K562 (cell line): ENCODE results near the gene ZNF467. TPM values are rescaled to one million over a fixed set of nuclear protein-coding genes. Genes with fewer than 3 reads are reported as not detected.

Experiments
- ATAC-seq: fragments of 200-7000 bp; cut with Tn5 transposase; 3 replicates; pipeline ENCODE4 v1.9.1; 2020; ENCODE audit warnings: moderate library complexity
- BruUV-seq: library from RNA; stranded (reverse); fragments of 400-500 nt; replicated peaks from 2 replicates; lab custom pipeline; 2021; lab: Mats Ljungman, UMichigan
- CTCF ChIA-PET: fragments of 300-600 bp; formaldehyde crosslinking; extraction: SDS; loops from one replicate; lab custom pipeline; 2021; ENCODE audit warnings: low intra/inter-chr PET ratio; lab: Yijun Ruan, JAX
- POLR2A ChIA-PET: fragments of 300-600, 350-650 bp; sonication (Branson Sonifier 250); formaldehyde crosslinking; extraction: SDS; loops from one replicate; lab custom pipeline; 2021; ENCODE audit warnings: antibody characterized with exemption, inconsistent platforms; lab: Yijun Ruan, JAX
- DNase-seq, 4 experiments: peaks; one replicate each; pipeline versions ENCODE4 v3.0.0 to v3.0.0-alpha.2; 2011 to 2018; ENCODE audit warnings: low spot score in 3 of 4, mixed read lengths in 3 of 4; ENCODE audit errors: extremely low read depth in 1 of 4
- FAIRE-seq: peaks from 2 replicates; lab custom pipeline; 2011; peaks lifted over from hg19 to GRCh38; lab: Jason Lieb, UNC
- H2AFZ ChIP-seq: 2 replicates; pipeline ENCODE4 v1.6.0; 2011; ENCODE audit warnings: low read depth, low read length, control low read depth, inconsistent platforms
- H3K27ac ChIP-seq: fragments of 200-600 bp; 3 replicates; pipeline ENCODE4 v1.8.0; 2011; ENCODE audit warnings: low read depth, mild to moderate bottlenecking, control low read depth, inconsistent platforms, low read length, moderate library complexity, mixed read lengths; ENCODE audit errors: extremely low read depth
- H3K27me3 ChIP-seq, 2 experiments: fragments of 300-600 bp in 1 of 2; 2 replicates in 1 of 2; 3 replicates in 1 of 2; pipeline versions ENCODE4 v1.6.0 to v1.8.0; 2011; ENCODE audit warnings: inconsistent platforms in 2 of 2, low read length in 2 of 2, mild to moderate bottlenecking in 1 of 2, mixed read lengths in 1 of 2, moderate library complexity in 1 of 2; ENCODE audit not compliant: control insufficient read depth in 2 of 2, insufficient read depth in 2 of 2
- H3K36me3 ChIP-seq: fragments of 300-600 bp; 3 replicates; pipeline ENCODE4 v1.8.0; 2011; ENCODE audit warnings: mild to moderate bottlenecking, low read length, inconsistent platforms; ENCODE audit not compliant: control insufficient read depth, insufficient read depth
- H3K4me1 ChIP-seq, 2 experiments: fragments of 200-600 bp in 1 of 2; replicated peaks in 1 of 2; 2 replicates in 1 of 2; 3 replicates in 1 of 2; pipeline versions ENCODE4 v1.5.1 to v1.8.0; 2011; ENCODE audit warnings: inconsistent platforms in 2 of 2, low read length in 2 of 2, mild to moderate bottlenecking in 1 of 2, mixed read lengths in 1 of 2, moderate library complexity in 1 of 2; ENCODE audit not compliant: control insufficient read depth in 2 of 2, insufficient read depth in 2 of 2
- H3K4me2 ChIP-seq: 2 replicates; pipeline ENCODE4 v1.6.1; 2011; ENCODE audit warnings: low read length, control low read depth, inconsistent platforms, mixed read lengths; ENCODE audit not compliant: insufficient read depth
- H3K4me3 ChIP-seq: fragments of 200-600 bp; sonication (generic), shearing (Covaris generic); 2 replicates; pipeline ENCODE4 v1.5.1; 2016; ENCODE audit warnings: control low read depth, inconsistent platforms
- H3K79me2 ChIP-seq: fragments of 200-600 bp; 3 replicates; pipeline ENCODE4 v1.8.0; 2011; ENCODE audit warnings: low read length, inconsistent platforms; ENCODE audit not compliant: control insufficient read depth, insufficient read depth
- H3K9ac ChIP-seq, 2 experiments: 2 replicates each; pipeline versions ENCODE4 v1.6.0 to v1.6.1; 2011; ENCODE audit warnings: low read depth in 2 of 2, low read length in 2 of 2, control low read depth in 1 of 2, inconsistent platforms in 1 of 2, mild to moderate bottlenecking in 1 of 2, mixed read lengths in 1 of 2; ENCODE audit not compliant: insufficient read depth in 1 of 2
- H3K9me1 ChIP-seq: one replicate; pipeline ENCODE4 v1.6.0; 2011; ENCODE audit warnings: inconsistent platforms, mild to moderate bottlenecking, low read length, moderate library complexity; ENCODE audit not compliant: control insufficient read depth, insufficient read depth
- H3K9me3 ChIP-seq: replicated peaks from 2 replicates; pipeline ENCODE4 v1.5.1; 2011; ENCODE audit warnings: low read depth, low read length, inconsistent platforms; ENCODE audit not compliant: control insufficient read depth, insufficient read depth
- H4K20me1 ChIP-seq: replicated peaks from 2 replicates; pipeline ENCODE4 v1.6.1; 2011; ENCODE audit warnings: low read length, inconsistent platforms, mixed read lengths; ENCODE audit not compliant: control insufficient read depth, insufficient read depth
- ARID4B ChIP-seq: sonication (generic); formaldehyde crosslinking; IDR thresholded peaks from 2 replicates; pipeline ENCODE4 v1.8.0; 2022; ENCODE audit warnings: mild to moderate bottlenecking, missing genetic modification reagents
- BCOR ChIP-seq: fragments of 450-650 bp; IDR thresholded peaks from 2 replicates; pipeline ENCODE4 v1.6.1; 2016
- BHLHE40 ChIP-seq: IDR thresholded peaks from 2 replicates; pipeline ENCODE4 v1.6.1; 2011; ENCODE audit warnings: low read length, improper control_type of control experiment
- C11orf30 ChIP-seq: fragments of 450-650 bp; IDR thresholded peaks from 2 replicates; pipeline ENCODE4 v1.6.1; 2016; ENCODE audit warnings: low read depth, mild to moderate bottlenecking
- CAMTA2 ChIP-seq: fragments of 250-450 bp; sonication (Bioruptor Pico); conservative IDR thresholded peaks from 2 replicates; pipeline ENCODE4 v1.5.1; 2022
- HSF4 ChIP-seq: fragments of 250-450 bp; sonication (Bioruptor Pico); IDR thresholded peaks from 2 replicates; pipeline ENCODE4 v2.1.2; 2022; ENCODE audit warnings: mild to moderate bottlenecking, moderate library complexity, borderline replicate concordance
- KDM1A ChIP-seq, 2 experiments: fragments of 450-650 bp; IDR thresholded peaks; 2 replicates each; pipeline ENCODE4 v1.6.1; 2016; ENCODE audit warnings: mild to moderate bottlenecking in 2 of 2
- SLC30A9 ChIP-seq: fragments of 250-450 bp; sonication (Bioruptor Pico); IDR thresholded peaks from 2 replicates; pipeline ENCODE4 v1.8.0; 2022; ENCODE audit warnings: mild to moderate bottlenecking, moderate library complexity
- STAT5B ChIP-seq: fragments of 250-450 bp; sonication (Bioruptor Pico); IDR thresholded peaks from 2 replicates; pipeline ENCODE4 v1.8.0; 2021; ENCODE audit warnings: mild to moderate bottlenecking, inconsistent platforms
- ZNF184 ChIP-seq: sonication (generic); formaldehyde crosslinking; IDR thresholded peaks from 2 replicates; pipeline ENCODE4 v1.5.0; 2020; ENCODE audit warnings: missing genetic modification reagents
- WGBS: fragments of 100-300 bp; shearing (Covaris generic); methylation state at CpG from one replicate; pipeline ENCODE4 v1.1.6; 2016; ENCODE audit warnings: low coverage, mixed read lengths; ENCODE audit not compliant: insufficient coverage; ENCODE audit errors: missing lambda C conversion rate; 5-methylcytosine and 5-hydroxymethylcytosine counted together
- in situ Hi-C: fragments of 300-500 bp; cut with MboI; formaldehyde crosslinking; loops from 4 replicates; pipeline ENCODE4 v1.15.0; 2018; ENCODE audit warnings: inconsistent platforms, mixed read lengths
- intact Hi-C: fragments of 100-400 bp; cut with micrococcal nuclease; formaldehyde crosslinking; loops from 2 replicates; pipeline ENCODE4 v1.14.2; 2022
- polyA plus RNA-seq, 8 experiments: library from polyadenylated mRNA; depleted of rRNA in 4 of 8; stranded (reverse) in 5 of 8; unstranded in 3 of 8; fragments of >200 nt; fragmentation: Nextera tagmentation in 2 of 8; fragmentation: Illumina TruSeq in 1 of 8; extraction: Ambion mirVana in 2 of 8; extraction: Trizol in 1 of 8; gene quantifications; 2 replicates each; pipeline versions ENCODE4 v1.2.1 to v1.2.3, GENCODE V29; 2011 to 2014; ENCODE audit warnings: inconsistent platforms in 1 of 8, missing spikeins in 1 of 8
- total RNA-seq, 7 experiments: library from RNA; depleted of rRNA in 6 of 7; stranded (reverse); fragments of >200 nt in 6 of 7; fragmentation: Illumina TruSeq in 2 of 7; extraction: Trizol in 2 of 7; gene quantifications; 2 replicates each; pipeline versions ENCODE4 v1.2.1 to v1.2.3, GENCODE V29; 2011 to 2021; ENCODE audit warnings: low replicate concordance in 1 of 7
- TF ChIP-seq, protein P1 (sequence below): sonication (generic); formaldehyde crosslinking; IDR thresholded peaks from 2 replicates; pipeline ENCODE4 v1.9.0; 2022; ENCODE audit warnings: mild to moderate bottlenecking, missing genetic modification reagents

The ZNF467 gene
- total and polyA plus RNA-seq, 9 of the 15 experiments (the other 6 are each of a cell fraction or from before 2014, with no cell fraction given) = 0.32 to 14.2 (median 1.7) TPM

GRCh38 chr7:149778327-149778637, 4.9 kb upstream of the ZNF467 start:
- no peak for ATAC-seq
- no peaks in the 10 kb centered on the region for H3K9me3 ChIP-seq
- ChIA-PET CTCF (no interaction called here), POLR2A (interaction anchor here (0.8 to 1.7 kb wide), 2 partner anchors 10 to 138 kb away, joined by 3 to 5 read pairs; no protein-coding TSS in a partner anchor)
- H3K9ac ChIP-seq = no peak overlapping the region
- H3K27me3 ChIP-seq = peaks cover 0 to 5% of the 10 kb centered on the region in 2 experiments; a peak in 3 of 5 replicates
- no TSS peak for BruUV-seq
- H3K4me1 ChIP-seq = peaks cover 0 to 83% of the 10 kb centered on the region in 2 experiments; a peak in 4 of 5 replicates
- no peak overlapping the region for H3K27ac ChIP-seq
- H2AFZ ChIP-seq = no peak overlapping the region
- TF ChIP-seq KDM1A (IDR thresholded peaks at IDR 0.05) = 0 out of 4 replicates have a peak, but pooled peaks of 1 of the 2 experiments have one; percentile 27
- no peak for TF ChIP-seq ARID4B (CRISPR knock-in tag)
- no peak for TF ChIP-seq SLC30A9 (CRISPR knock-in tag)
- TF ChIP-seq C11orf30 = no peak
- TF ChIP-seq ZNF184 = no peak
- TF ChIP-seq, protein P1, sequence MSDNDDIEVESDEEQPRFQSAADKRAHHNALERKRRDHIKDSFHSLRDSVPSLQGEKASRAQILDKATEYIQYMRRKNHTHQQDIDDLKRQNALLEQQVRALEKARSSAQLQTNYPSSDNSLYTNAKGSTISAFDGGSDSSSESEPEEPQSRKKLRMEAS (CRISPR knock-in tag) = 0 out of 2 replicates have a peak, but pooled peaks have one; percentile 29
- no peak for TF ChIP-seq STAT5B (CRISPR knock-in tag)
- TF ChIP-seq HSF4 = no peak
- no peak for TF ChIP-seq CAMTA2 (CRISPR knock-in tag)
- TF ChIP-seq BCOR = 0 out of 2 replicates have a peak, but pooled peaks have one; percentile 10
- peak; percentile 48; the same call in 1 of the 2 replicates for TF ChIP-seq BHLHE40
- H3K4me3 ChIP-seq = no peak overlapping the region
- H3K36me3 ChIP-seq = no peaks in the 10 kb centered on the region
- no peaks in the 10 kb centered on the region for H3K9me1 ChIP-seq
- no peaks in the 10 kb centered on the region for H3K79me2 ChIP-seq
- FAIRE-seq = peak; percentile 51
- H3K4me2 ChIP-seq = no peak overlapping the region
- DNase-seq = no peak
- in situ Hi-C loops = no loop called here
- 17% methylated on average over 5 of the region's 5 CpGs for WGBS
- intact Hi-C loops = no loop called here
- H4K20me1 ChIP-seq = peaks cover 14% of the 10 kb centered on the region
